HG03103 (cell line): ENCODE results near the gene RCAN1.

ENCODE experiments used
- ATAC-seq: cut with Tn5 transposase; IDR thresholded peaks from one replicate; pipeline ENCODE4 v1.9.1; 2021; ENCODE audit warnings: low read depth; ENCODE audit not compliant: unreplicated experiment

Gene RCAN1

DNA sequence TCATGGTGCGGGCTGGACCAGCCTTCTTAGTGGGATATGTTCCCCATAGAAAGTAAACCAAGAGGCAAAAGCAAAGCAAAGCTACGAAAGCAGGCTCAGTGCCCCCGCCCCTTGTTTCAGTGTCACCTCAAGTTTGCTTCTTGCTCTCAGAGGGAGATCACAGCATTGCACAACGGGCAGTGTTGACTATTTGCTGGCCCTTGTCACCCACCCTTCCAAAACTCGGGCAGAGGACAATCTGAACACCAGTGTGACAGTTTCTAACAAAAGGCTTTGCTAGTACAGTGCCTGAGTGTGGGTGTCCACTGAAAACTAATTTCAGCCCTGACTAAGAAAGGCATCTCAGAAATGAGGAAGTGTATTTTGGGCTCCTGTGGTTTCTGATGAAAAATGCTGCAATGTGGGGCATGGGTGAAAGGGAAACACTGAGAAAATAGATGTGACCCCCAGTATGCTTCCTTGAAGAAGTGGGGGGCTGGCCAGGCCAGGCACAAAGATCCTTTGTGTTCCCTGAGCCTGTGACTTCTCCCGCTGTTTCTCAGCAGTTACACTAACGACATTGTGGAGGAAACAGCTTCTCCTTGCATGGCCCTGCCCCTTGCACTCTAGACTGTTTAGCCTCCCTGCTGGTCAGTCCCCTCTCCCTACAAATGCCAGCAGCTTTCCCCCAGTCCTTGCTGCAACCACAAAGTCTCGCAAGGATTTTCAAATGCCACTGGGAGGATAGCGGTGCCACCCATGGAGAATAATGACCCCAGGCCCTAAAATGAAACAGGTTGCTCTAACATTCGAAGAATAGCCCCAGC is 69.6 kb downstream of the RCAN1 start:
- peak; percentile 91 for ATAC-seq

DNA sequence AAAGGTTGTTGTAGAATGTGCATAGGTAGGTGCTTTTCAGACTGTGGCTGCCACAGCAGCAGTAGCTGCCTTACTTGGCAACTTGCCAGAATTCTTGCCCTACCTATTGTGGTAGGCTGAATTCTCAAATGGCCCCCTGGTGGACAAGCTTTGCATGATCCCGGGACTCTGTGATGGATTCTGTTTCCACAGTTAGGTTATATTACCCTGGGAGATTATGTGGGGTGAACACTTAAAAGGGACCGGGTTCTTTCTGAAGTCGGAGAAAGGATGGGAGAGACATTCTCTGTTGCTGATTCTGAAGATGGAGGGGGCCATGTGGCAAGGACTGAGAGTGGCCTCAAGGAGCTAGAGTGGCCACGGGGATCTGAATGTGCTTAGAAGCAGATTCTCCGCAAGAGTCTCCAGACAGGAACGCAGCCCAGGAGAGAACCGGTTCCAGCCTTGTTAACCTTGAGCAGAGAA is 70.8 kb downstream of the RCAN1 start:
- no peak for ATAC-seq

DNA sequence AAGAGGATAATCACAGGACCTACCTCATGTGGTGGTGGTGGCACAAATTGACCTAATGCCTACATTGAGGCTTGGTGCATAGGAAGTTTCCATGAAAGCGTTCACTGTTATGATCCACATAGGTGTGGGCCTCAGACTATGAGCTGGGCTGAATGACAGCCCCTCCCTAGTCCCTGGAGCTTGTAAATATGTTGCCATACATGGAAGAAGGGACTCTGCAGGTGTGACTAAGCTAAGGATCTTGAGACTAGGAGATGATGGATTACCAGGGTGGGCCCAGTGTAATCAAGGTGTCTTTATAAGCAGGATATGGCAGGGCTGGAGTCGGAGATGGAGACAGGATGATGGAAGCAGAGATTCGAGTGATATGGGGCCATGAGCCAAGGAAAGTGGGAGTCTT is 71.9 kb downstream of the RCAN1 start:
- no peak for ATAC-seq

DNA sequence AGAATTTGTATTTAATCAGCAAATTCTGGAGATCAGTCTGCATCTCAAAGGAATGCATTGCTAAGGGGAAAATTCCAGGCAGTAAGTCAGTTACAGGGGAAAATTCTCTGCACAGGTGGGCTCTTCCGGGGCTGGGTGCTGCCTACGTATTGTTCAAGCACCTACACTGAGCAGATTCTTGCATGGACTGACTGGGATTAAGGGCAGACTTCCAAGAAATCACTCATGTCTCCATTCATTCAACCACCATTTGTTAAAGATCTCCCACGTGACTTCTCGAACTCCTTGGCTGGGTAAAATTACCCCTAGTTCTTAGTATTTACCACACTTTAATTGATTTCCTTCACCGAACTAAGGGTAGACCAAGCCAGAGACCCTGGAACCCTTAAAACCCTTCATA is 74.7 kb downstream of the RCAN1 start:
- no peak for ATAC-seq

DNA sequence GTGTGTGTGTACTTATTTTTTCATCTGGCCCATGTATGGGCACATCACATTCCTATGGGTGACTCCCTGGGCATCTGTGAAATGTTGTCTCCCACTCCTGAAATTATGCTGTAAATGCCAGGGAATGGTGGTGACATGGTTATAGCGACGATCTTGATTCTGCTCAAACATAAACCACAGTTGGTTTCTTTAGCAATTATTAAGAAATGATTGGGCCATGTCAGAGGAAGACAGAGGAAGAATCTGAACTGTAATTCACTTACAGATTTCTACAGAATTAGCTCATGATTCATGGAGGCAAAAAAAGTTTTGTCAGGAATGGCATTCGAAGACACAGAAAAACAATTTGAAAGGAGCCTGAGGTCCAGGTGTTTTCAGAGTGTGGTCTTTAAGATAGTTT is 77.1 kb downstream of the RCAN1 start:
- no peak for ATAC-seq

DNA sequence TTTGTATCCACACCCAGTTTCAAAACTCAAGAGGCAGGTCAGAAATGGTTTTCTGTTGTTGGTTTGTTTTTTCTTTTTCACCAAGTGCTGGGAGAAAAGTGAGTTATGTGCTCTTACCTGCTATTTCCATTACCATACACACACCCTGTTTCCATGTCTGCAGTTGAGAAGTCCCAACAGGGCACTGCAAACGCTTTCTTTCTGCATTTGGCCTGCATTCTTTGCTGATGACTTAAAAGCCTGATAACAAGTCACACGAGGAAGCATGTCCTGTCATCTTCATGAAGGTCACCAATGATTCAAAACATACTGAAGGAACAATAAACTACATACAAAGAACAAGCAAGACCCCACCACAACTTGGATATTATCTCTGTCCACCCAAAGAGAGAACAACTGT is 78.1 kb downstream of the RCAN1 start:
- ATAC-seq: no peak

DNA sequence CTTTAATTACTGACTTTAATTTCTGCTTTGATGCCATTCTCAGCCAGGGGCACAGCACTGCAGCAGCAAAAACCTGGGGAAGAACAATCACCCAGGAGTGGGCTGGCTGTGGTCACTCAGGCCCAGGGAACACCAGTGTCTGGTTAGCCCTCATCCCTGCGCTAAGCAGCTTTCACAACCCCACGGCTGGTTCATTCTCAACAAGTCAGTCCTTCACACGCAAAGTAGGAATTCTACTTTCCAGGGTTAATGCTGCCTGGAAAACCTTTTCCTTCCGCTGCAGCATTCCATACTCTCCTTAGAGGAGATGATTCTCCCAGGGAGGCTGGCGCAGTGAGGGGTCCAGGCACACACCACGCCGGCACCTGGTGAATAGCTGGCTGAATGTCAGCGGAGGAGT is 78.6 kb downstream of the RCAN1 start:
- no peak for ATAC-seq

DNA sequence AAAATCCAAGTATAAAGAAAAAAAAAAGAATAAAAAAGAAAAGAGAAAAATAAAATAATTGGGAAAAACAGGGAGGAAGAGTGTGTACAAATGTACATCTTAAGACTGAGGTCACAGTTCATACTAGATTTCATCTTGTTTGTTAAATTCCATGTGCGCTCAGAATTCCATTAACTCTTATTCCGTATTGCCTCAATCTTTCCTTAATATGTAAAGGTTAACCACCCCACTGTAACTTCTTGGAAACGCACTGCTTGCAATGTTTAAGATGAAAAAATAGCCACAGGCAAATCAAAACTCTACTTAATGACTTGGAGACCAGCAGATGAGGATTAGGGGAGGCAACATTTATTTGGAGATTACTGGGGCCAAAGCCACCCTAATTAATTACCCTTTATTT is 79.0 kb downstream of the RCAN1 start:
- ATAC-seq: no peak

DNA sequence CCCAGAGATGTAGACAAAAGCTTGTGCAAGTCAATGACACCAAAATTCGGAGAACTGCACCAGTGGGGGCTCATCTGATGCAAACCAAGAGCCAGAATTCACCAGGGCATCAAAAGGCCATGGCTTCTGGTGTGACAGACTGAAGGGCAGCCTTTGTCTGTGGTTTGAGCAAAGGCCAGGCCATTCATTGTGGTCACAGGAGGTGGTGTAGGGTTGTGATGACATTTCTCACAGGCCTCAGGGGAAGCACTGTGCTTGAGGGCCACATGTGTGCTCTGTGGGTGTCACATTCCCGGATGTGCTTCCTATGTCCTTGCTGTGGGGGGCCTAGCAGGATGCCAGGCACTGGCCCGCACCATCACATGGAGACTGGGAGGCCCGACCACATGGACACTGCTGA is 80.4 kb downstream of the RCAN1 start:
- ATAC-seq: no peak

DNA sequence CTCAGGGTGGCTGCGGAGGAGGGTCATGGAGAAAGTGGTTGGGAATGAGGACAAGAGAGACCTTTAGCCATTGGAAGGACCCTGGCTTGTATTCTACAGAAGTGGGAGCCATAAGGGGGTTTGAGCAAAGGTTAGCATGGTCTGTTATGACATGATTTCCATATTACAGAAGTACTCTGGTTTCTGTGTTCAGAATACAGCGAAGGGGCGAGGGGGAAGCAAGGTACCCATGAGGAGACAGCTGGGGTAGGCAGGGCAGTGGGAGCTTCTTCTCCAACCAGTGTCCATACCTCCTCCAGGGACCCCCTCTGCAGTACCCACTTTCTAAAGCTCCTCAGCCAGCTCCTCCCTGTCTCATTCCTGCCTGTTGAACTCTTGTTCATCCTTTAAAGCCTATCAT is 81.0 kb downstream of the RCAN1 start:
- ATAC-seq: no peak

DNA sequence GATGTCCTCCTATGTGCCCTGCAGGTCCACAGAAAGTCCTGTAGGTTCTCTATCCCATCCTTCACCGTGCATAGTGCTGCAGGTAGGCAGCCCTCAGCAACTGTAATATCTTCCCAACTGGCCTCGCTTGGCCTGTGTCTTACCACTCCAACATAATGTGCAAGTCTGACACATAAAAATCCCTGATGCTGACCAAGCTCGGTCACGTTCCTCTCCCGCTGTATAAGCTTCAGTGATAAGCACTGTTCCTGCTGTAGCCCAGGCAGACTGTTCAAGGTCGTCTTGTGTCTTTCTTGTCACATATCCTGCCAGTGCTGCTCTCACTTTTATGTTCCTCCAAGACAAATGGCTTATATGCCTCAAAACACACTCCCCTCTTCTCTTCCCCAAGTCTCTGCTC is 83.5 kb downstream of the RCAN1 start:
- no peak for ATAC-seq

DNA sequence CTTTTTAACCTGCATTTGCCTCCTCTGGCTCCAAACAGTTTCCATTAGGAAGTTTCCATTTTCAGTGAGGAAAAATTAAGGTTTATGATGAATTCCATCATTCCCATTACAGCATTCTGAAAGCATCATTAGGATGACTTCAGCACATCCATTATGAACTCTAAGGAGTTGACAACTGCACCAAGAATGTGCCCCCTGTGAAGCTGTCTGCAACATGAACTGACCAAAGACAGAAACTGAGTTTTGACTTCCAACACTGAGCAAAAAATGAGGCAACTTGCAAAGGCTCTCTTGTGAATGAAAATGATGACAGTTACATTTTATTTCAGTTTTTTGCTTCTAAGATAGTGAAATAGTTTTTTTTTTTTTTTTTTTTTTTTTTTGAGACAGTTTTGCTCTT is 84.7 kb downstream of the RCAN1 start:
- ATAC-seq: no peak

DNA sequence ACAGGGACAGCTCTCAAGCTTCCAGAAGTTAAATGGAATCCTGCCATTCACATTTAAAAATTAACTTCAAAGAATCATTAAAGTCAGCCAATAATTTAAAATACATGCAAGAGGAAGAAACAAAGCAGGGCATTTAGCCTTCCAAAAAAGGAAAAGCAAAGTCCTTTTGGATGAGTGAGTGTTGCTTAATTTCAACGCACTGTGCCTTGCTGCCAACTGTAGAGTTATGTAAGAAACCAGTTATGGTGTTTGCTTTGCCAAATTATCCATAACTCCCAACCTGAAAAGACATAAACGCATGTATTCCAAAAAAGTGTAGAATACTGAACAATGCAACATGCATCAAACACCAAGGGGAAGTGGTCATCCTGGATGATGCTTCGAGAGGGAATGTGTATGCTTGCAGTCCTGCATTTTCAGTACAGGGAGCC is 86.8 kb downstream of the RCAN1 start:
- ATAC-seq: no peak

DNA sequence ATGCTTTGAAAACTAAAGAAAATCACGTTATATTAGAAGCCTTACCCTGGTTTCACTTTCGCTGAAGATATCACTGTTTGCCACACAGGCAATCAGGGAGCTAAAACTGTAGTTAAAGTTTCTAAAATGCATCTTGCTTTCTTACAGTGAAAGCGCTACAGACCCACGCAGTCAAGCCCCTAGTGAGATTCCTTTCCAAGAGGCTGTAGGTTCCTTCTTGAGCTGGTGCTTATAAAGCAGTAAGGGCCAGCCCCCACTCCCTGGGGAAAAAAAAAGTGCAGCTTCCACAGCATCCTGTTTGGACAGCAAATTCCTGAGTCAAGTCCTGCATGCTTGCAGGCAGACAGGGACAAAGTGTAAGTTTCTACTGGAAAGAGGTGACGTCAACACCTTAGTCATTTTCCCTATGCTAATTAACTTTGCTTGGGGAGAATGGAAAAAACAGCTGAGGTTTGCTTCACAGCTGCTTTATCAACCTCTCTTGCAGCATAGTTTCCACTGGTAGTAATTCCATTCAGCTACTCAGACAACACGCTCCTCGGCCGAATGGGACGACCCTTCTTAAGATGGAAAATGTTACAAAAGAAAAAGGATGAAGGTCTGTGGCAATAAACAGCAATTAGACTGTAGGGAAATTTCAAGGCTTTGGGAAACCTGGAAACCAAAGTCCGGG is 88.2 kb downstream of the RCAN1 start:
- ATAC-seq: no peak

DNA sequence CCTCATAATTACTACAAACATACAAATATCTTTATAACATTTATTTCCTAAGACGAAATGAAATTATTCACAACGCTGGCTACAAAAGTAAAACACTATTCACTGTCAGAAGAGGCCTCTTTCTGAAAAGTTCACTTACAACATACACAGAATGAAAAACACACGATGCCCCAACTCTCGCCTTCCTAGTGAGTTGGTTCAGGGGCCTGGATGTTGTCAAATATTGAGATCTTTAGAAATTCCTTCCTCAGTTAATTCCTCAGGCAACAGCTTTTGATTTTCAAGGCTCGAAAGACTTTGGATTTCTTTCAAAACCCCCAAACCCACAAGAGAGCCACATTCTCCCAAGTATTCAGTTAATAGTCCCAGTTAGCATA is 88.7 kb downstream of the RCAN1 start:
- no peak for ATAC-seq

DNA sequence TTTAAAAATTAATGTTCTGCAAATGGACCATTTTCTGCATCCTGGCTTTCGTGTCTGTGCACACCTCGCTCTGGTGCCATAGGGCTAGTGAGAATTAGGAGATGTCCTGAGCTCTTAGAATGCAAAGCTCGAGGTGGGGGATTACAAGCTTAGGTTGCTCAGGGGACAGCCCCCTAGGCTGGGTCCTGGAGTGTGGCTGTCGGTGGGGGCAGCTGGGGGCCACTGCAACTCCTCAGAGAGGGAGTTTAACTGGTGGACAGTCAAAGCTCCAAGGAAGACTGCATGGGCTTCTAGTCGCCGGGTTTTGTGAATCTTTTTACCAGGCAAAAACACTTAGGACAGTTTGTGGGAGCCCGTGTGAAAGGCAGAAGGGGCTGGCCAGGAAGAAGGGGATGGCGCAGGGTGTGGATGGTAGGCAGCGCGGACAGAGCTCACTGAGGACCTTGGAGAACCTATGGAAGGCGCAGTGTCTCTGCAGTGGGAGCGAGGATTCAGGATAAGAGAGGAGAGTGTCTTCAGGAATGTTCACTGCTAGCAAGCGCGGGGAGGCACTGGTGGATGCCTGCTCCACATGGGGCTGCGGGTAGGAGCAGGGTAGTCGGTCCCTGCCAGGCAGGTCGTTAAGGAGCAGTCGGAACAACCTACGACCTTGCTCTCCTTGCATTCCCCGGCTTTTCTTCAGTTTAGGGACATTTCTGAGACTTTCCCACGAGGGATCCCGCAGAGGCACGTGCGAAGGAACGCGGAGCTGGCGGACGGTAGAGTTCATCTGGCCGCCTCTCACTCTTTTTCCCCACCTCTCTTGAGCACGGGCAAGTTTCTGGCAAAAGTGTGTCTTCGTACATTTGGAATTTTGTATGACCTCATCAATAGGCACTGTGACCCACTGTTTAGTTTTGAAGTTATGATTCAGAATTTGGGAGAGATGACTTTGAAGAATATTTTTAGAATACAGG is 90.0 kb downstream of the RCAN1 start:
- no peak for ATAC-seq

DNA sequence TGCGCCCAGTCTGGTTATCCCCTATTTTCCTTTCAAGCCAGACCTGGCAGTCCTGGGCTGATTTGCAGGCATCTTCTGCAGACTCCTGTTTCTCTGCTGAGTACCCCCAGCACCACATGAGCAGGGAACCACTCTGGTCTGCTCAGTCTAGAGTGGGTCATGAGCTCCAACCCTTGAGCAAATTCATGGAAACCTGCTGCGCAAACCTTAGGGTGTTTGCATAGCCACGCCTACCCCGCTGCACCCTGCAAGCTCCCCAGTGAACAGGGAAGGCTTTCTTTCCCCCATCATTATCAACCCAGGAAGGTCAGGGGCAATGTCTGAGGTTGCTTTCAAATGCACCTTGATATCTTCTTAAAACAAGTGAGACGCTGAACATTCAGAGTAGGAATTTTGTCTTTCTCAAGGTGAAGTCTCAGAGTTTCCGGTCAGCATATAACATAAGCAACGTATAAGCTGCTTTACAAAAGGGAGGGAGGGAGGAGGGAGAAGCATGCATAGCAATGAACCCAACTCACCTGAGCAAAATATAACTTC is 91.8 kb downstream of the RCAN1 start:
- ATAC-seq: no peak

DNA sequence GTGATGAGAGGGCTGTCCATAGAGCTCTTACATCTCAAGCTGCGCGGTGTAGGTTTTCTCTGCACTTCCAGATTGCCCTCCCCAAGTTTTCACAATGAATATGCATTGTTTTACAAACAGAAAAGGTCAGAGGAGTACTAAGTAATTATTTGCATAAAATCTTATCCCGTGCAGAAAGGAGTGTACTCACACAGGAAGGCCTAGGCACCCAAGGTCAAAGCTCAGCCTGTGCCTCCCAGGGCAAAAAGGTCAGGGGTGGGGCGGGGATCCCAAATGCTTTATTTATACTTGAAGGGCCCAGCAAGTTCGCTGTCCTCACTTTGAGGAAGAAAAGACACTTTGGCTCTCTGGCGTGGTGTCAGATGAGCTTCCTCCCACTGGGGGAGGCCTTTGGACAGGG is 92.6 kb downstream of the RCAN1 start:
- no peak for ATAC-seq

DNA sequence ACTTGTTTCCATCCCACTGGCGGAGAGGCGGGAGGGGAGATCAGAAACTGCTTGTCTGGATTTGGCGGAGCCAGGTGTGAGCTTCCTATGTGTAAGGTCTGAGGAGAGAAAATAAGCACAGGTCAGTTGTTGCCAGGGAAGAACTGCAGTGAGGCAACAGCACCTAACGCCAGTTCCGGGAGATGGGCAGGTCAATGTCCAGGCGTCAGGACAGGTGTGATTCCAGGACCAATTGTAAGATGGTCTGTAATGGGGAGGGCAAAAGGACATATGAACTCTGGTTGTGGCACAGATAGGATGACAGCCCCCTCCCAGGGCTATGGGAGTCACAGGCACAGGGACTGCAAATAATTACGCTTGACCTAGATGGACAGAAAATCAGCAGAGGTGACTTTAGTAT is 93.4 kb downstream of the RCAN1 start:
- no peak for ATAC-seq

DNA sequence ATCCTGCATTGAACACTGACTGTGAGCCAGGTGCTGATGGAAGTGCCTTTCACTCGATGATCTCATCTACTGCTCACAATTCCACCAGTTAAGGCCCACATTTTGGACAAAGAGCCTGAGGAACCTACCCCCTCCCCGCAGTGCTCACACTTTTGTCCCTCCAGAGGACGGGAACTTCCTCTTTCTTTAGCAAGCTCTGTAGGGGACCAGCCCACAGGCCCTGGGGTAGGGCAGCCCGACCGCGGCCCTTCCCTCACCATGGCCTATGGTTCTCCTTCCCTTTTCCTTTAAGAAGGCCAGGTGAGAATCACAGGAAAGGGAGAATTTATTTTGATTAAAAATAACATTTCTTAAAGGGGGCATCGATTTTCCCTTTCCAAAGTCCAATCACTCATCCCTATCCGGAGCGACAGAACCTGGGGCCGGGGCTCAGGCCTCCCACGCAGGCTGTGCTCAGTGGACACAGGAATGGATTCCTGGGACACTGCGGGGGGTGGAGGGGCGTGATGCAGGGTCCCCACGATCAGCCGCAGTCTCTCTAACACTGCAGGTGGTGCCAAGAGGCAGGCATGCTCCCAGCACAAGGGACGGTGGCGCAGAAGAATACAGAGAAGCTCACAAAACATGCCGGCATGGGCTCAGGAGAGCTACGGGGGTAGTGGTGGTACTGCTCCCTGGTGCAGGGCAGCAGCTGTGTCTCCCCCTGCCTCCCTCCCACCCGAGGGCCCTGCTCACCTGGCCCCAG is 94.0 kb downstream of the RCAN1 start:
- no peak for ATAC-seq
